Parathyroid adenoma (tissue), 2 donors: ENCODE measurements around the gene NCOR2.

Source experiments
- H2AFZ ChIP-seq: fragments of 300-600 bp; sonication (generic); one replicate; pipeline ENCODE4 v1.7.0; 2017; ENCODE audit warnings: antibody characterized with exemption, mild to moderate bottlenecking
- H3K27ac ChIP-seq: fragments of 300-600 bp; sonication (generic); one replicate; pipeline ENCODE4 v1.7.0; 2017
- H3K27me3 ChIP-seq: fragments of 300-600 bp; sonication (generic); one replicate; pipeline ENCODE4 v1.7.0; 2017; ENCODE audit warnings: low read length; ENCODE audit not compliant: control insufficient read depth, insufficient read depth
- H3K36me3 ChIP-seq: fragments of 300-600 bp; sonication (generic); one replicate; pipeline ENCODE4 v1.7.0; 2017; ENCODE audit warnings: low read length; ENCODE audit not compliant: control insufficient read depth, insufficient read depth
- H3K4me1 ChIP-seq: fragments of 300-600 bp; sonication (generic); one replicate; pipeline ENCODE4 v1.7.0; 2017; ENCODE audit warnings: control low read depth
- H3K4me2 ChIP-seq: fragments of 300-600 bp; sonication (generic); one replicate; pipeline ENCODE4 v1.7.0; 2017; ENCODE audit warnings: low read length
- H3K4me3 ChIP-seq: fragments of 300-600 bp; sonication (generic); one replicate; pipeline ENCODE4 v1.7.0; 2017; ENCODE audit warnings: low read depth, low read length
- H3K79me2 ChIP-seq: fragments of 300-600 bp; sonication (generic); one replicate; pipeline ENCODE4 v1.7.0; 2017; ENCODE audit warnings: control low read depth
- H3K9ac ChIP-seq: fragments of 300-600 bp; sonication (generic); one replicate; pipeline ENCODE4 v1.7.0; 2017; ENCODE audit warnings: mild to moderate bottlenecking
- H3K9me3 ChIP-seq: fragments of 300-600 bp; sonication (generic); one replicate; pipeline ENCODE4 v1.7.0; 2017; ENCODE audit warnings: low read length; ENCODE audit not compliant: control insufficient read depth
- TF ChIP-seq, protein P1 (sequence below): fragments of 300-600 bp; sonication (generic); IDR thresholded peaks from one replicate; pipeline ENCODE4 v1.7.0; 2017; ENCODE audit warnings: antibody characterized with exemption, mild to moderate bottlenecking
- donor health status: primary hyperparathyroidism.

Gene NCOR2

DNA sequence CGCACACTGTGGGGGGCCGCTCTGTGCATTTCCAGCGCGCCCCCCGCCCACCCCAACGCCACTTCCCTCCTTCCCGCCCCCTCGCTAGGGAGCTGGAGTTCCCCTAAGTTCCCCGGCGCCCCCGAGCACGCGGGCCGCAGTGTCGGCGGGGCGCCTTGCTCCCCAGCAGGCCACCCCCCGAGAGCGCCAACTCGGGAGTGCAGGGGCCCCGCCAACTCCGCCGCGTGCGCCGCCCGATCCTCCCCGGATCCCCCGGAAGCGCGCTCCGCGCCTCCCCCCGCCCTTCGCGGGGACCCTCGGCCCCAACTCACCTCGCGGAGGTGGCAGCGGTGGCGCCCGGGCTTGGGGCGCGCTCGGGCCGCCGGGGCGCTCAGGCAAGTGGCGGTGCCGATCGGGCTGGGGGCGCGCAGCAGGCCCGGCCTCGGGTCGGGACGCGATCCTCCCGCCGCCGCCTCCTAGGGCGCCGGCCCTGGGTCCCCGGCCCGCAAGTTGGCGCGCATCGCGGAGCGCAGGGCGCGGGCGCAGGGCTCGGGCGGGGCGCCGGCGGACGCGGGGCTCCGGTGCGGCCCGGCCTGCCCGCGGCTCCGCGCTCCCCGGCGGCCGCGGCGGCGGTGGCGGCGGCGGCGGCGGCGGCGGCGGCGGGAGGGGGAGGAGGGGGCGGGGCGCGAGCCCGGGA lies at the start of gene NCOR2:
Gene NCOR2, minus strand, starts transcription at position 616 of the 676 bp plus-strand sequence. CDS start 72,361 bp downstream, outside the sequence.
- H3K27ac ChIP-seq, result peak within 1 kb of the TSS; percentile 84

DNA sequence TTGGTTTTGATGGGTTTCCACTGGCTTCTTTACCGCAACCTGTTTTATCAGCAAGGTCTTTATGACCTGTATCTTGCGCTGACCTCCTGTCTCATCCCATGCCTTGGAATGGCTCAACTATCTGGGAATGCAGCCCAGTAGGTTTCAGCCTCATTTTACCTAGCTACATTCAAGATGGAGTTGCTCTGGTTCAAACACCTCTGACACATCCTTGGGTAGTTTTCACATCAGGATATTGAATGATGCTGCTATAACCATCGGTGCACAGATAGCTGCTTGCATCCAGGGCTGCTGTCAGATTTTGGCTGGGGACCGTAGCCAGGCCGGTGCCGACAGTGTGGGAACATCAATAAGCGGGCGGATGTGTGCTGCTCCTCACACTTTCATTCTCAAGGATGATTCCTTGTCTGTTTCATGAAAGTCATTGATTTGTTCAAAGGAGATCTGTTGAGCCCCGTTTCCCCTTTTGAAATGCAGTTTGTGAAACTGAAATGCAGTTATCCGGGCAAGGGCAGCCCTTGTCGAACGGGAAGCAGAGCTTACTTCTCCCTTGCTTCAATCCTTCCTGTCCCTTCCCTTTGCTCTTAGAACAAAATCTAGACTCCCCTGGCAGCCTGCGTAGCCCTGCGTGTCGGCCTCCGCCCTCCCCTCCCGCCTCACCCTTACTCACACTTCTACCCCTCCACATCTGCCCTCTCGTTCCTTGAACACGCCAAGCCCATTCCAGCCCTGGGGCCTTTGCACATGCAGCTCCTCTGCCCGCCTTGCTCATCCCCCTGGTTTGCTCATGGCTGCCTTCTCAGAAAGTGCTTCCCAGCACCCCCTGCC lies 49.2 kb upstream of the NCOR2 start:
- Histone ChIP-seq H3K27ac (no peak overlapping the region), H3K4me2 (no peak overlapping the region), H3K9me3 (no peaks in the 10 kb centered on the region), H3K9ac (no peak overlapping the region), H3K36me3 (no peaks in the 10 kb centered on the region), H3K4me3 (no peak overlapping the region), H3K4me1 (no peaks in the 10 kb centered on the region), H3K79me2 (no peaks in the 10 kb centered on the region), H3K27me3 (no peaks in the 10 kb centered on the region), H2AFZ (no peak overlapping the region)
- TF ChIP-seq, protein P1, sequence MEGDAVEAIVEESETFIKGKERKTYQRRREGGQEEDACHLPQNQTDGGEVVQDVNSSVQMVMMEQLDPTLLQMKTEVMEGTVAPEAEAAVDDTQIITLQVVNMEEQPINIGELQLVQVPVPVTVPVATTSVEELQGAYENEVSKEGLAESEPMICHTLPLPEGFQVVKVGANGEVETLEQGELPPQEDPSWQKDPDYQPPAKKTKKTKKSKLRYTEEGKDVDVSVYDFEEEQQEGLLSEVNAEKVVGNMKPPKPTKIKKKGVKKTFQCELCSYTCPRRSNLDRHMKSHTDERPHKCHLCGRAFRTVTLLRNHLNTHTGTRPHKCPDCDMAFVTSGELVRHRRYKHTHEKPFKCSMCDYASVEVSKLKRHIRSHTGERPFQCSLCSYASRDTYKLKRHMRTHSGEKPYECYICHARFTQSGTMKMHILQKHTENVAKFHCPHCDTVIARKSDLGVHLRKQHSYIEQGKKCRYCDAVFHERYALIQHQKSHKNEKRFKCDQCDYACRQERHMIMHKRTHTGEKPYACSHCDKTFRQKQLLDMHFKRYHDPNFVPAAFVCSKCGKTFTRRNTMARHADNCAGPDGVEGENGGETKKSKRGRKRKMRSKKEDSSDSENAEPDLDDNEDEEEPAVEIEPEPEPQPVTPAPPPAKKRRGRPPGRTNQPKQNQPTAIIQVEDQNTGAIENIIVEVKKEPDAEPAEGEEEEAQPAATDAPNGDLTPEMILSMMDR, result no peak

More for the DNA sequence above, at the start of gene NCOR2:
- peaks cover 39% of the 10 kb centered on the region for H3K79me2 ChIP-seq
- H3K9ac ChIP-seq, result peak within 1 kb of the TSS; percentile 72
- no peaks in the 10 kb centered on the region for H3K9me3 ChIP-seq
- no peaks in the 10 kb centered on the region for H3K36me3 ChIP-seq
- no peaks in the 10 kb centered on the region for H3K27me3 ChIP-seq
- peak within 1 kb of the TSS; percentile 97 for H2AFZ ChIP-seq
- peaks cover 6% of the 10 kb centered on the region for H3K4me1 ChIP-seq
- TF ChIP-seq, protein P1, result no peak
- peak within 1 kb of the TSS; percentile 93 for H3K4me3 ChIP-seq
- H3K4me2 ChIP-seq, result peak within 1 kb of the TSS; percentile 99

DNA sequence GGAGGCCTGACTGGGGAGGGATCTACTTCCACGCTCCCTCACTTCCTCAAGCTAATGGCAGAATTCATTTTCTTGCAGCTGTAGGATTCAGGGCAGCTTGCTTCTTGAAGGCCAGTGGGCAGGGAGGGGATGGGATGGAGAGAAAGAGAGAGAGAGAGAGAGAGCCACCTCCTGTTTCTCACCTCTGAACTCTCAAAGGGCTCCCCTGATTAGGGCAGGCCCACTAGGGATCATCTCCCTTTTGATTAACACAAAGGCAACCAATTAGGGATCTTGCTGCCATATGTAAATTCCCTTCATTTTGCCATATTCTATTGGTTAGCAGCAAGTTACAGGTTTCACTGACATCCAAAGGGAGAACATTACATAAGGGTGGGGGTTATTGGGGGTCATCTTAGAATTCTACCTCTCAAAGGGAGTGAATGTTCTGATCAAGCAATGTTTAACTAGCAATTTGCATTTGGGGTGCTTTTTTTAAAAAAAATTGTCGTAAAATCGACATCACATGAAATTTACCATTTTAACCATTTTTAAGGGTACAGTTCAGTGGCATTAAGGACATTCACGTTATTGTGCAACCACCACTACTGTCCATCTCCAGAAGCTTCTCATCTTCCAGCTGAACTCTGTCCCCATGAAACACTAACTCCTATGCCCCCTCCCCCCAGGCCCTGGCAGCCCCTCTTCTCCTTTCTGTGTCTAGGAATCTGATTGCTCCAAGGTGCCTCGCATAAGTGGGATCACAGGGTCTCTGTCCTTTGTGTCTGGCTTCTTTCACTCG lies 47.3 kb upstream of the NCOR2 start:
- Histone ChIP-seq H3K9ac (no peak overlapping the region), H3K4me1 (no peaks in the 10 kb centered on the region), H2AFZ (no peak overlapping the region), H3K36me3 (no peaks in the 10 kb centered on the region), H3K79me2 (no peaks in the 10 kb centered on the region), H3K4me2 (no peak overlapping the region), H3K27ac (no peak overlapping the region), H3K4me3 (no peak overlapping the region), H3K27me3 (no peaks in the 10 kb centered on the region), H3K9me3 (no peaks in the 10 kb centered on the region)
- TF ChIP-seq, protein P1, result no peak

DNA sequence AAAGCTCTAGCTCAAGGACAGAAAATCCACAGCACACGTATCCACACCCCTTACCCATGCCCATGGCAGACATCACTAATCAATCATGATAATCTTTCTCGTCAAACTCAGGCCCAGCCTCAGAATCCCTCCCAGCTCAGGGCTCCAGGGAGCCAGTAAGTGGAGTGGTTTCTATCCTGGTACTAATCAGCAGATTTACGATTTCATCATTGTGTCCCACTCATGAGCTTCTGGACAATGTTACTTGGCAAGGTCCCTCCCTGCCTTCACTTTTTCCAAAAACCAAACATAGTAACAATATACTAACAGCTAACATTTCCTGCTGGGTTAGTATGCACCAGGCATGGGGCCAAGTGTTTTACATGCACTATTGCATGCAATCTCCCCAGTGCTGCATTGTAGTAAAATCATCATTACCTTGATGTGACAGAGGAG lies 45.8 kb upstream of the NCOR2 start:
- TF ChIP-seq, protein P1, result no peak

More for the DNA sequence above, 45.8 kb upstream of the NCOR2 start:
- no peak overlapping the region for H3K9ac ChIP-seq
- no peak overlapping the region for H3K27ac ChIP-seq
- H3K9me3 ChIP-seq, result no peaks in the 10 kb centered on the region
- no peak overlapping the region for H3K4me2 ChIP-seq
- no peak overlapping the region for H2AFZ ChIP-seq
- H3K79me2 ChIP-seq, result no peaks in the 10 kb centered on the region
- H3K4me3 ChIP-seq, result no peak overlapping the region
- H3K4me1 ChIP-seq, result peaks cover 9% of the 10 kb centered on the region
- no peaks in the 10 kb centered on the region for H3K36me3 ChIP-seq
- H3K27me3 ChIP-seq, result no peaks in the 10 kb centered on the region
